Myocyte (in vitro differentiated cells): ENCODE data around the gene ZNF493. TPM values are rescaled to one million over a fixed set of nuclear protein-coding genes. Genes with fewer than 3 reads are reported as not detected.

Source experiments
- DNase-seq: peaks from one replicate; pipeline ENCODE4 v3.0.0-alpha.2; 2012; ENCODE audit warnings: low read depth
- total RNA-seq: library from RNA; depleted of rRNA; stranded (reverse); fragments of >200 nt; gene quantifications from 2 replicates; pipeline ENCODE4 v1.2.3, GENCODE V29; 2014

Gene ZNF493
- total RNA-seq, 1 donor from 2014 or later, result 12.3 TPM

DNA sequence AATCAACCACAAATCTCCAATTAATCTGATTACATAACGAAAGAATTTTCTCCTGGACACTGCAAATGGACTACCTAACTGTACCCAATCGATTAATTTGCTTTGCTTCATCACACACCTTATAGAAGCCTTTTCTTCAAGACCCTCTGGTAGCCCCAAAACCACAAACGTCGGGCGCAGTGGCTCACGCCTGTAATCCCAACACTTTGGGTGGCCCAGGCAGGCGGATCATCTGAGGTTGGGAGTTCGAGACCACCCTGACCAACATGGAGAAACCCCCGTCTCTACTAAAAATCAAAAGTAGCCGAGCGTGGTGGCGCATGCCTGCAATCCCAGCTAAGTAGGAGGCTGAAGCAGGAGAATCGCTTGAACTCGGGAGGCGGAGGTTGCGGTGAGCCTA lies 65.6 kb downstream of the ZNF493 start:
- no peak for DNase-seq

DNA sequence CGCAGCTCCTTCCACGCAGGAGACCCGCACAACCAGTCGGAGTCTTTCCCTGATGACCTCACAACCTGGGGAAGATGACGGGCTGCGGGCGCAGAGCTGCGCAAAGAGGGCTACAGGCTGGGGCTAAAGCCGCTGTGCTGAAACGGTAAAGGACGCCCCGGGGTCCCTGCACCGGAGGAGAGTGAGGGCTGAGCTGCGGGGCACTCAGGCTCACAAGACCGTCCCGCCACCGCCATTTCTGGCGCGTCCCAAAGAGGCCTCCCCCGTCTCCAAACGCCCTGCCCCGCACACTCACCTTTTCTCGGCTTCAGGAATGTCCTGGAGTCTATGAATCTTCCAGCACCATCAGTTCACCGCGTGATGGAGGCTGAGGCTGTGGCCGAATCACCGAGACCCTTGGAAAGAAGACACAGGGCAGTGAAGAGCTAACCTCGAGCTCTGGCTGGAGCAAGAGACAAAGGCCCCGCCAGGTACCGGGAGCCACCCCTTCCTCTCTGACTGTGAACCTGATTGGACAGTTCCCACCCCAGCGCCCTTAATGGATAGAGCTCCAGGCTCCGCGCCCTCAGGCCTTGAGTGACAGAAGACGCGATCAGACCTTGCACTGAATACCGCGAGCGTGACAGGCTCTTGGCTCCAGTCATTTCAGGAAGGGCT lies 66.6 kb downstream of the ZNF493 start:
- no peak for DNase-seq

DNA sequence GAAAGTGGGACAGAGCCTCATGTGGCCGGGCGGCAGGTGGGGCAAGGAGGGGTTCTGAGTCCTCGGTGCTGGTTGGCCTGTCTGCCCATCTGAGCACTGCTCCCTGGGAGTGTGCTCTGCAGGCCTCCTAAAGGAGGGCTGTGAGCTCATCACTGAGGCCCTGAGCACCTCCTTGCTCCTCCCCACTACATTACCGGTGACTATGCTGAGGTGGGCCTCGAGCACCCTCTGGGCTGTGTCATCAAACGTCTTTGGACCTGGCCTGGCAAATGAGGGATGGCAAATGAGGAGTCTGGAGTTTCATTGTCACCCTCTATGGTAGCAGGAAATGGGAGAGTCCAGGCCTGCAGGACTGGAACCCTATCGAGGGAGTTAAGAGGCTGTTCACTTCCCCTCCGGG lies 69.7 kb downstream of the ZNF493 start:
- no peak for DNase-seq

DNA sequence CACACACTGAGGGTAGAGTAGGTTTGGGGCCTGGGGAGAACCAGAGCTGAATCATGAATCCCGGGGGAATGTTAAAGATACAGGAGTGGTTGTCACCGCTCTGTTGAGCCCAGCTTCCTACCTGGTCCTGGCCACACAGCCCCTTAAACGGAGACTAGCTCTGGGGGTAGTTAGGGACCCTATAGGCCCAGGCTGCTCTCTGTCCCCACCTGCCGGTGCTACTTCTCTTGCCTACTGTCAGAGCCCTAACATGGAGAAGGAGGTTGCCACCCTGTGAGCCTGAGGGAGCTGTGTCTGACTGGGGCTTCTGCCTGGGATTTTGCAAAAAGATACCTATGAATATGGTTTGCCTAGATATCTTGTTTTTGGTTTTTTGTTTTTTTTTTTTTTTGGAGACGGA lies 71.9 kb downstream of the ZNF493 start:
- DNase-seq, result no peak

DNA sequence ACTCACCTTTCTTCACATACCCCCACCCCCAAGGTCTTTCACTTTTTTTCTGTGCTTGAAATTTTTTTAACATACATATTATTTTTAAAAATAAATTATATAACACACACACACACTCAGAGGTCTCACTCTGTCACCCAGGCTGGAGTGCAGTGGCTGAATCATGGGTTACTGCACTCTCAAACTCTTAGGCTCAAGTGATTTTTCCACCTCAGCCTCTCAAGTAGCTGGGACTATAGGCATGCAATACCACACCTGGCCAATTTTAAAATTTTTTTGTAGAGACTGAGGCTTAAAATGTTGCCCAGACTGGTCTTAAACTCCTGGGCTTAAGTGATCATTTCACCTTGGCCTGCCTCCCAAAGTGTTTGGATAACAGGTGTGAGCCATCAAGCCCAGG lies 75.6 kb downstream of the ZNF493 start:
- no peak for DNase-seq

DNA sequence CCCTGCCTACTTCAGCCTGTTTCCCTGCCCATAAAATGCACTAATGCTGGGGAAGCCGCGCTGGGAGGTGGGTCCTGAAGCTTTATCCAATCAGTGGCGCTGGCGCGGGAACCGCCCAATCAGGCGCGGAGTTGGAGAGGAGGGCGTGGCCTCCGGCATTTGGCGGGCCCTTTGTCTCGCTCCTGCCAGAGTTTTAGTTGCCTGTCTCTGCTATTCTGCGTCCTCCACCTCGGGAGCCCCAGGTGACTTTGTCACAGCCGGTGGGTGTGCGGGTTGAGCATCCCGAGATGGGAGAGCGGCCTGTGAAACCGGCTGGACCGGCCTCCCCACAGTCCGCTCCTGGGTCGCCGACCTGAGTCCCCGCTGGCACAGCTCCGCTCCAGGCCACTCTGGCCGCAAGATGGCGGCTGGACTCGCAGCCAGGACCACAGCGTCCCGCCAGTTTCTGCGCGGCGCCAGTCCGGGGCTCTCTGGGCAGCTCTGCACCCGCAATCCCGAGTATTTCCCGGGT lies 77.8 kb downstream of the ZNF493 start:
- no peak for DNase-seq

Other genes starting within 250 kb of the ZNF493 start
- 9.4 and 10.0 TPM in 2 replicates for gene ZNF708, start 67.7 kb upstream of the ZNF493 start, total RNA-seq
- gene ZNF738, start 38.1 kb upstream of the ZNF493 start, total RNA-seq, result 8.4 and 13.7 TPM in 2 replicates
- 12.1 and 21.4 TPM in 2 replicates for gene ZNF429, start 108.5 kb downstream of the ZNF493 start, total RNA-seq